ENCODE measurements around the gene DDAH1.

- TF ChIP-seq POLR2A (IDR thresholded peaks at IDR 0.05; ENCODE audit: low read depth, low read length) (no peak), TAF1 (IDR thresholded peaks at IDR 0.05; ENCODE audit: borderline replicate concordance, low read depth, low read length) (no peak)
Measured at GRCh38 chr1:85473390-85473789, 8.4 kb upstream of the DDAH1 start.
